Measurements from ENCODE around the gene JADE1. TPM values are rescaled to one million over a fixed set of nuclear protein-coding genes. Genes with fewer than 3 reads are reported as not detected.

JADE1 gene
- total and polyA plus RNA-seq, 9 of the 15 experiments (the other 6 are each of a cell fraction or from before 2014, with no cell fraction given), result 8.3 to 37.9 (median 24.4) TPM

DNA sequence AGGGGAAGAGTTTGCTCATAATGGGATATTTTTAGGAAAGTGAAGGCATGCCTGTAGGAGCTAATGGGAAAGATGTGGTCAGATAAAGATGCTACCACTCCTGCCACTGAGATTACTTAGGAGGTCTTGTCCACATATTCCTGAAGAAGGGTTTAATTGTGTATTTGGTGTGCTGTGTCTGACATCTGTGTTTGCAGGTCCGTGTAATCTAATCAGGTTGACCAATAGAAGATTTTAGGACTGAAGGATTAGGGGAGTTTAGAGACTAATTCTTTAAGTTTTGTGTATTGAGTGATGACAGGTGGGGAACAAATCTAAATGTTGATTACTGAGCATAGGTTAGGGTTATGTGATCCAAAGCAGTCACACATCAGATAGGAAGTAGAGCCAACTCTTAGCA is 57.2 kb downstream of the JADE1 start:
- Histone ChIP-seq H3K9me1 (ENCODE audit: control insufficient read depth, insufficient read depth, low read length) (no peaks in the 10 kb centered on the region), H3K4me1 (replicated peaks in 1 of 2; ENCODE audit: control insufficient read depth in 2 of 2, insufficient read depth in 2 of 2, low read length in 2 of 2) (no peaks in the 10 kb centered on the region), H3K36me3 (ENCODE audit: control insufficient read depth, insufficient read depth, low read length) (peaks cover 99% of the 10 kb centered on the region), H3K4me3 (no peak overlapping the region), H3K9ac (ENCODE audit: insufficient read depth in 1 of 2, low read depth in 2 of 2, low read length in 2 of 2) (no peak overlapping the region), H3K4me2 (ENCODE audit: insufficient read depth, low read length) (no peak overlapping the region), H3K79me2 (ENCODE audit: control insufficient read depth, insufficient read depth, low read length) (peaks cover 7% of the 10 kb centered on the region; the same call in 1 of the 3 replicates), H4K20me1 (replicated peaks; ENCODE audit: control insufficient read depth, insufficient read depth, low read length) (peaks cover 7% of the 10 kb centered on the region; the same call in 1 of the 2 replicates), H2AFZ (ENCODE audit: low read depth, low read length) (no peak overlapping the region), H3K27ac (ENCODE audit: extremely low read depth, low read depth, low read length) (no peak overlapping the region), H3K9me3 (replicated peaks; ENCODE audit: control insufficient read depth, insufficient read depth, low read depth, low read length) (no peaks in the 10 kb centered on the region), H3K27me3 (ENCODE audit: control insufficient read depth in 2 of 2, insufficient read depth in 2 of 2, low read length in 2 of 2) (no peaks in the 10 kb centered on the region)
- no TSS peak for BruUV-seq (replicated peaks)
- DNase-seq (ENCODE audit: extremely low read depth in 1 of 4, low spot score in 3 of 4) (no peak), ATAC-seq (no peak), FAIRE-seq (no peak)
- intact Hi-C loops (cut with micrococcal nuclease), result loop anchor here (10.0 kb wide), 2 partner anchors 442 to 482 kb away; no protein-coding TSS in a partner anchor
- ChIA-PET POLR2A (no interaction called here), CTCF (ENCODE audit: low intra/inter-chr PET ratio) (no interaction called here)
- TF ChIP-seq RBM17 (IDR thresholded peaks at IDR 0.05; ENCODE audit: borderline replicate concordance, low read depth, low read length), result no peak
- no peak for TF ChIP-seq POLR3A (IDR thresholded peaks at IDR 0.05; ENCODE audit: borderline replicate concordance, extremely low read depth, insufficient read depth, insufficient read length)
- no peak for TF ChIP-seq TGIF2 (CRISPR knock-in tag; IDR thresholded peaks at IDR 0.05)
- TF ChIP-seq STAT5B (CRISPR knock-in tag; IDR thresholded peaks at IDR 0.05), result no peak
- no peak for TF ChIP-seq SRSF7 (optimal IDR thresholded peaks at IDR 0.05; ENCODE audit: low read depth, low read length)
- TF ChIP-seq TCF7 (IDR thresholded peaks at IDR 0.05; ENCODE audit: borderline replicate concordance), result no peak
- no peak for TF ChIP-seq CBX1 (IDR thresholded peaks at IDR 0.05; ENCODE audit: low read depth)
- no peak for TF ChIP-seq KDM2B (CRISPR knock-in tag; IDR thresholded peaks at IDR 0.05)
- in situ Hi-C loops (cut with MboI), result loop anchor here (5.0 to 25.0 kb wide), 2 partner anchors 294 to 679 kb away; no protein-coding TSS in a partner anchor
- WGBS (ENCODE audit: insufficient coverage, low coverage, missing lambda C conversion rate), result 57% methylated on average over 1 of the region's 1 CpG

Data from K562 (cell line).